H1 (cell line): ENCODE data around the gene ANXA4. TPM values are rescaled to one million over a fixed set of nuclear protein-coding genes. Genes with fewer than 3 reads are reported as not detected.

Experiments
- CTCF ChIP-seq, 3 experiments: IDR thresholded peaks; 1 replicate in 2 of 3; 2 replicates in 1 of 3; pipeline versions ENCODE4 v1.5.1 to v1.6.1; 2011; ENCODE audit warnings: low read length in 3 of 3, mild to moderate bottlenecking in 3 of 3, inconsistent platforms in 2 of 3, low read depth in 1 of 3, moderate library complexity in 1 of 3; ENCODE audit not compliant: insufficient read depth in 1 of 3; ENCODE audit errors: control extremely low read depth in 1 of 3
- polyA plus RNA-seq, 7 experiments: library from polyadenylated mRNA; depleted of rRNA in 3 of 7; stranded (reverse) in 5 of 7; unstranded in 2 of 7; fragments of >200 nt in 5 of 7; fragments of 200-250 nt in 2 of 7; gene quantifications; 1 replicate in 5 of 7; 2 replicates in 1 of 7; 4 replicates in 1 of 7; pipeline versions ENCODE4 v1.2.1 to v1.2.3, GENCODE V29; 2011 to 2013; ENCODE audit warnings: missing spikeins in 2 of 7, mixed read lengths in 2 of 7
- total RNA-seq: library from RNA; stranded (reverse); fragmentation: NEBNext Ultra II Directional; extraction: Animal tissue kit (Norgen Biotek cat#: 25700); gene quantifications from 2 replicates; pipeline ENCODE4 v1.2.1, GENCODE V29; 2021

ANXA4 gene
- total and polyA plus RNA-seq, 2 of the 8 experiments (the other 6 are each of a cell fraction or from before 2014, with no cell fraction given), result 9.4 to 17.6 TPM

GRCh38 chr2:69770747-69771146 is 28.8 kb downstream of the ANXA4 start (continued):
- TF ChIP-seq CTCF (IDR thresholded peaks at IDR 0.05; ENCODE audit: control extremely low read depth in 1 of 3, insufficient read depth in 1 of 3, low read depth in 1 of 3, low read length in 3 of 3), result no peak
